ENCODE results near the gene MGA. TPM values are rescaled to one million over a fixed set of nuclear protein-coding genes. Genes with fewer than 3 reads are reported as not detected.

MGA gene
- polyA plus RNA-seq, 1 donor (not counting 4 experiments of a cell fraction or from before 2014, with no cell fraction given) = 6.3 TPM

DNA sequence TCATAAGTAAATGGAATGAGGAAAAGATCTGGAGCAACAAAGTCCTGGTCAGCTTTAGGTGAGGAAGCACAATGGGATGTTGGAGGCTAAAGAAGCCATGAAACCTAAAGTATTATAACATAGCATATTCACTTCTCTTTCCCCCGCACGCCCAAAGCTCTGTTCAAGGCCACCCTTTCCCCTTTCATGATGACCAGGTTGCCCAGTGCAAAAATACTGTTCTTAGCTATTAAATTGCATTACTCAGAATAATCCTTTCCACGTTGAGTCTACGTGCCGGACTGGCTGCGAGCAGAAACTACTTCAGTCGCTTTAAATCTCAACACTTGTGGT lies 113.5 kb downstream of the MGA start:
- dilution Hi-C loops (cut with MboI; ENCODE audit: extremely low pct_ligation_motif_present, low sequenced_read_pairs) = no loop called here
- peaks cover 40% of the 10 kb centered on the region for H3K4me1 ChIP-seq (ENCODE audit: control insufficient read depth, extremely low read depth, insufficient read depth, low read length)
- no peak for TF ChIP-seq EZH2 (IDR thresholded peaks at IDR 0.05; ENCODE audit: low read length)
- TF ChIP-seq, protein P1, sequence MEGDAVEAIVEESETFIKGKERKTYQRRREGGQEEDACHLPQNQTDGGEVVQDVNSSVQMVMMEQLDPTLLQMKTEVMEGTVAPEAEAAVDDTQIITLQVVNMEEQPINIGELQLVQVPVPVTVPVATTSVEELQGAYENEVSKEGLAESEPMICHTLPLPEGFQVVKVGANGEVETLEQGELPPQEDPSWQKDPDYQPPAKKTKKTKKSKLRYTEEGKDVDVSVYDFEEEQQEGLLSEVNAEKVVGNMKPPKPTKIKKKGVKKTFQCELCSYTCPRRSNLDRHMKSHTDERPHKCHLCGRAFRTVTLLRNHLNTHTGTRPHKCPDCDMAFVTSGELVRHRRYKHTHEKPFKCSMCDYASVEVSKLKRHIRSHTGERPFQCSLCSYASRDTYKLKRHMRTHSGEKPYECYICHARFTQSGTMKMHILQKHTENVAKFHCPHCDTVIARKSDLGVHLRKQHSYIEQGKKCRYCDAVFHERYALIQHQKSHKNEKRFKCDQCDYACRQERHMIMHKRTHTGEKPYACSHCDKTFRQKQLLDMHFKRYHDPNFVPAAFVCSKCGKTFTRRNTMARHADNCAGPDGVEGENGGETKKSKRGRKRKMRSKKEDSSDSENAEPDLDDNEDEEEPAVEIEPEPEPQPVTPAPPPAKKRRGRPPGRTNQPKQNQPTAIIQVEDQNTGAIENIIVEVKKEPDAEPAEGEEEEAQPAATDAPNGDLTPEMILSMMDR (optimal IDR thresholded peaks at IDR 0.05 in 1 of 3, IDR thresholded peaks at IDR 0.05 in 1 of 3, conservative IDR thresholded peaks at IDR 0.05 in 1 of 3; ENCODE audit: extremely low read depth in 1 of 3, insufficient read depth in 2 of 3, low read length in 3 of 3) = no peak
- H4K20me1 ChIP-seq (ENCODE audit: control insufficient read depth, extremely low read depth, insufficient read depth, low read length) = no peaks in the 10 kb centered on the region
- H3K9me3 ChIP-seq (ENCODE audit: control insufficient read depth, low read depth, low read length) = no peaks in the 10 kb centered on the region
- peak overlapping the region; percentile 95 for H3K27ac ChIP-seq (ENCODE audit: control insufficient read depth, insufficient read depth, low read length)
- FAIRE-seq (no peak), DNase-seq (ENCODE audit: low read depth, low spot score) (no peak)
- peak overlapping the region; percentile 96 for H3K4me2 ChIP-seq (ENCODE audit: control insufficient read depth, extremely low read depth, insufficient read depth, low read depth, low read length)
- H3K36me3 ChIP-seq (ENCODE audit: control insufficient read depth in 2 of 2, extremely low read depth in 1 of 2, insufficient read depth in 2 of 2, low read length in 2 of 2) = peaks cover 1 to 4% of the 10 kb centered on the region in 2 experiments
- H2AFZ ChIP-seq (ENCODE audit: control insufficient read depth, low read length) = peak overlapping the region; percentile 92
- H3K9me1 ChIP-seq (ENCODE audit: control insufficient read depth, extremely low read depth, insufficient read depth, low read length) = no peaks in the 10 kb centered on the region
- H3K9ac ChIP-seq (ENCODE audit: control insufficient read depth, extremely low read depth, insufficient read depth, low read length) = peak overlapping the region; percentile 84
- H3K4me3 ChIP-seq (ENCODE audit: control insufficient read depth in 2 of 3, extremely low read depth in 1 of 3, insufficient read depth in 2 of 3, low read depth in 1 of 3, low read length in 3 of 3) = peak overlapping the region; percentile 6 to 71 (median 61)
- no peaks in the 10 kb centered on the region for H3K27me3 ChIP-seq (ENCODE audit: control insufficient read depth, extremely low read depth, insufficient read depth, low read length)
- peaks cover 38% of the 10 kb centered on the region for H3K79me2 ChIP-seq (ENCODE audit: control insufficient read depth, insufficient read depth, low read length)

DNA sequence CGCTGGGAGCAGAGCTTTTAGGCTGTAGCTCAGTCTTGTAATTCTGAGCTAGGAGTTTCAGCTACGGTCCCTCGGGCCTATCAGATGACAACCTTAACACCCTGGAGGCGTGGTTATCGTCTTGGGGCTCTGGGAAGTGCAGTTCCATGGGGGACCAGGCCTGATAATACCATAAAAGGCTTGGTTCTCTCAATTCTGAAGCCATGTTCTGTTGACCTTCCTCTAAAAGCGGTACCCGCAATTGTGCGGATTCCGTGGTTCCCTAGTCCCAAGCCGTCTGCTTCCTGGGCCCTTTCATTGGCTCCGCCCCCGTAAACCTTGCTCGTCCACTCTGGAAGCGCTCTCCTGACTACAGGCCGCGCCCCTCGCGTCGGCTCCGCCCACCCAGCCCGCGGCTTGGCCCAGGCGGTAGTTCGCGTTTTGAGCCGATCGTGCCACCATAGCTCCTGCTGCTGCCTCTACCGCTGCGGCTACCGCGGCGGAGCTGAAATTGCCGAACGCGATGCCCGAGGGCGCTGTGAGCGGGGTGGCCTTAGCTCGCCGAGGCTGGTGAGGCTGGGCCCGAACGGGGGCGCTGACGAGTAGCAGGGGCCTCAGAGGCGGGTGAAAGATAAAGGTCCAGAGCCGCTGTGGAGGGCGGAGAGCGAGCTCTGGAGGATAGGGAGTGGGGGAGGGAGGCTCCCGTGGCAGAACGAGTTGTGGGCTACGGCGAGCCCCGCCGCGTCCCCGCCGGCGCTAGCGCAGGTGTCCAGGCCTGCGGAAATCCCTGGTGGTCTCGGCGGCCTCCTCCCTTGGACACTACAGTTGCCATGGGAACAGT lies 114.1 kb downstream of the MGA start, which contains the start of gene MAPKBP1:
Gene MAPKBP1 (plus strand): TSS at position 423 of the 820 bp plus-strand sequence. CDS start 792 bp downstream, outside the sequence.
- H3K9me1 ChIP-seq (ENCODE audit: control insufficient read depth, extremely low read depth, insufficient read depth, low read length) = no peaks in the 10 kb centered on the region
- H3K27me3 ChIP-seq (ENCODE audit: control insufficient read depth, extremely low read depth, insufficient read depth, low read length) = no peaks in the 10 kb centered on the region
- FAIRE-seq = peak; percentile 74
- H3K9me3 ChIP-seq (ENCODE audit: control insufficient read depth, low read depth, low read length) = no peaks in the 10 kb centered on the region
- TF ChIP-seq, protein P1 (optimal IDR thresholded peaks at IDR 0.05 in 1 of 3, IDR thresholded peaks at IDR 0.05 in 1 of 3, conservative IDR thresholded peaks at IDR 0.05 in 1 of 3; ENCODE audit: extremely low read depth in 1 of 3, insufficient read depth in 2 of 3, low read length in 3 of 3) = peak; percentile 78 to 89 (median 81)
- TF ChIP-seq EZH2 (IDR thresholded peaks at IDR 0.05; ENCODE audit: low read length) = no peak
- peak within 1 kb of the TSS; percentile 96 for H3K4me2 ChIP-seq (ENCODE audit: control insufficient read depth, extremely low read depth, insufficient read depth, low read depth, low read length)
- DNase-seq (ENCODE audit: low read depth, low spot score) = peak; percentile 85
- H3K4me3 ChIP-seq (ENCODE audit: control insufficient read depth in 2 of 3, extremely low read depth in 1 of 3, insufficient read depth in 2 of 3, low read depth in 1 of 3, low read length in 3 of 3) = peak within 1 kb of the TSS; percentile 62 to 76 (median 72)
- H3K79me2 ChIP-seq (ENCODE audit: control insufficient read depth, insufficient read depth, low read length) = peaks cover 43% of the 10 kb centered on the region
- peak within 1 kb of the TSS; percentile 92 for H2AFZ ChIP-seq (ENCODE audit: control insufficient read depth, low read length)
- H3K4me1 ChIP-seq (ENCODE audit: control insufficient read depth, extremely low read depth, insufficient read depth, low read length) = peaks cover 46% of the 10 kb centered on the region
- no peaks in the 10 kb centered on the region for H4K20me1 ChIP-seq (ENCODE audit: control insufficient read depth, extremely low read depth, insufficient read depth, low read length)
- peaks cover 0 to under 1% of the 10 kb centered on the region in 2 experiments for H3K36me3 ChIP-seq (ENCODE audit: control insufficient read depth in 2 of 2, extremely low read depth in 1 of 2, insufficient read depth in 2 of 2, low read length in 2 of 2)
- peak within 1 kb of the TSS; percentile 84 for H3K9ac ChIP-seq (ENCODE audit: control insufficient read depth, extremely low read depth, insufficient read depth, low read length)
- dilution Hi-C loops (cut with MboI; ENCODE audit: extremely low pct_ligation_motif_present, low sequenced_read_pairs) = no loop called here
- H3K27ac ChIP-seq (ENCODE audit: control insufficient read depth, insufficient read depth, low read length) = peak within 1 kb of the TSS; percentile 95

Data from keratinocyte (primary cell).